OCI-LY3 (cell line): ENCODE results near the gene PDZD7.

ENCODE experiments used
- EZH2phosphoT487 ChIP-seq: fragments of 200-600 bp; shearing (Covaris generic); IDR thresholded peaks from 2 replicates; pipeline ENCODE4 v1.6.1; 2018; ENCODE audit warnings: antibody characterized with exemption, mixed run types, low read depth
- TF ChIP-seq, protein P1 (sequence below): fragments of 200-600, 300-600 bp; sonication (generic); IDR thresholded peaks from 2 replicates; pipeline ENCODE4 v1.5.1; 2014; ENCODE audit warnings: antibody characterized with exemption, low read length, low read depth

GRCh38 chr10:100968863-100969186 is 62.1 kb downstream of the PDZD7 start:
- TF ChIP-seq, protein P1, sequence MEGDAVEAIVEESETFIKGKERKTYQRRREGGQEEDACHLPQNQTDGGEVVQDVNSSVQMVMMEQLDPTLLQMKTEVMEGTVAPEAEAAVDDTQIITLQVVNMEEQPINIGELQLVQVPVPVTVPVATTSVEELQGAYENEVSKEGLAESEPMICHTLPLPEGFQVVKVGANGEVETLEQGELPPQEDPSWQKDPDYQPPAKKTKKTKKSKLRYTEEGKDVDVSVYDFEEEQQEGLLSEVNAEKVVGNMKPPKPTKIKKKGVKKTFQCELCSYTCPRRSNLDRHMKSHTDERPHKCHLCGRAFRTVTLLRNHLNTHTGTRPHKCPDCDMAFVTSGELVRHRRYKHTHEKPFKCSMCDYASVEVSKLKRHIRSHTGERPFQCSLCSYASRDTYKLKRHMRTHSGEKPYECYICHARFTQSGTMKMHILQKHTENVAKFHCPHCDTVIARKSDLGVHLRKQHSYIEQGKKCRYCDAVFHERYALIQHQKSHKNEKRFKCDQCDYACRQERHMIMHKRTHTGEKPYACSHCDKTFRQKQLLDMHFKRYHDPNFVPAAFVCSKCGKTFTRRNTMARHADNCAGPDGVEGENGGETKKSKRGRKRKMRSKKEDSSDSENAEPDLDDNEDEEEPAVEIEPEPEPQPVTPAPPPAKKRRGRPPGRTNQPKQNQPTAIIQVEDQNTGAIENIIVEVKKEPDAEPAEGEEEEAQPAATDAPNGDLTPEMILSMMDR = no peak
- no peak for TF ChIP-seq EZH2phosphoT487
